ENCODE measurements around the gene PRLH.

DNA sequence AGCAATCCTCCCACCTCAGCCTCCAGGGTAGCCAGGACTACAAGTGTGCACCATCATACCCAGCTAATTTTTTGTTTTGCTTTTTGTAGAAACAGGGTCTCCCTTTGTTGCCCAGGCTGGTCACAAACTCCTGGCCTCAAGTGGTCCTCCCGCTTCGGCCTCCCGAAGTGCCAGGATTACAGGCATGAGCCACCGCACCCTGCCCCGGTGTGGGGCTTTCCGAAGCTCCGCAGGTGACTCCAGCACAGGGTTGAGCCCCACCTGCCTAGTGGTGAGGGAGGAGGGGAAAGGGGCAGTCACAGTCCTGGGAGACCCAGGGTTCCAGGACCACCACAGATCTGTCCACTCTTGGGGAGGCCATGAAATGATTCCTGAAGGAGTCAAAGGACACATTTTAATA lies 5.2 kb downstream of the PRLH start:
- no peak for TF ChIP-seq CTCF (IDR thresholded peaks at IDR 0.05; ENCODE audit: insufficient read depth, low read depth, low read length)
- no peak for TF ChIP-seq EZH2 (IDR thresholded peaks at IDR 0.05; ENCODE audit: insufficient read depth, low read length)
